Measurements from ENCODE around the gene ZNF385D. TPM values are rescaled to one million over a fixed set of nuclear protein-coding genes. Genes with fewer than 3 reads are reported as not detected.

The ZNF385D gene
- total and polyA plus RNA-seq, 2 of the 13 experiments (the other 11 are each of a cell fraction or from before 2014, with no cell fraction given) = not detected

DNA sequence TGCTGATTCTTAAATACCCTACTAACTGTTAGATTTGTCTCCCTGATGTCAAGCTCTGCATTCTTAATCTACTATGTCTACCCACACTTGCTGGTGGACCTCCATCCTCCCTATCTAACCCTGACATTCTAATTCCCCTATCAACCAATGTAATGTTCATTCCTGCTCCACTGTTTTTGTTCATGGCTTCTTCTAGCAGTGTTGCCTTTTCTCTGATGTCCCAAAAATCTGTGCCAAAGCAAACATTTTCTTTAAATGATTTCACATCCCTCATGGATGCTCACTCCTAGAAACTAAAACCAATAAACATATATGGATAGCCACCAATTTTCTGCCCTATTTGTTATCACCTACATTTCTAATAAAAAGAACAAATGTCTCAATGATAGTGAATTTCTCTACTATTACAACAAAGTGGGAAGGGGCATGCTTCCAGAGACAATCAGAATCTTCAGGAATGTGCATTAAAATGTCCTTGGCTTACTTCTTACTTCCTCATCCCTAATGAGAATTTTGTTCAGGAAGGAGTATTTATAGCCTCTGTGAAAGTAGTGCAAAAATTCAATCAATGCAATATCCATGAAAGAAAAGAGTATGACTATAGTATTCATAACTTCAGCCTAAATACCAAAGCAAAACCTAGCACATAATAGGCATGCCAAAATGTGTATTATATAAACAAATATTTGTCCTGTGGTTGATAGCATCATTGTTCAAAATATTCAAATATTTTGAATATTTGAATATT, 273.3 kb downstream of the ZNF385D start (continued):
- TF ChIP-seq, protein P1, sequence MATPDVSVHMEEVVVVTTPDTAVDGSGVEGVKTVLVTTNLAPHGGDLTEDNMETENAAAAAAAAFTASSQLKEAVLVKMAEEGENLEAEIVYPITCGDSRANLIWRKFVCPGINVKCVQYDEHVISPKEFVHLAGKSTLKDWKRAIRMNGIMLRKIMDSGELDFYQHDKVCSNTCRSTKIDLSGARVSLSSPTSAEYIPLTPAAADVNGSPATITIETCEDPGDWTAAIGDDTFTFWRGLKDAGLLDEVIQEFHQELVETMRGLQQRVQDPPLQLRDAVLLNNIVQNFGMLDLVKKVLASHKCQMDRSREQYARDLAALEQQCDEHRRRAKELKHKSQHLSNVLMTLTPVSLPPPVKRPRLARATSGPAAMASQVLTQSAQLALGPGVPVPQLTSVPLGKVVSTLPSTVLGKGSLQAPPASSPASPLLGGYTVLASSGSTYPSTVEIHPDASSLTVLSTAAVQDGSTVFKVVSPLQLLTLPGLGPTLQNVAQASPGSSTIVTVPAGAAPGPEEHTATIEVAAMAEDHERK (CRISPR knock-in tag; IDR thresholded peaks at IDR 0.05; ENCODE audit: low read depth) = no peak
- TF ChIP-seq, protein P2, sequence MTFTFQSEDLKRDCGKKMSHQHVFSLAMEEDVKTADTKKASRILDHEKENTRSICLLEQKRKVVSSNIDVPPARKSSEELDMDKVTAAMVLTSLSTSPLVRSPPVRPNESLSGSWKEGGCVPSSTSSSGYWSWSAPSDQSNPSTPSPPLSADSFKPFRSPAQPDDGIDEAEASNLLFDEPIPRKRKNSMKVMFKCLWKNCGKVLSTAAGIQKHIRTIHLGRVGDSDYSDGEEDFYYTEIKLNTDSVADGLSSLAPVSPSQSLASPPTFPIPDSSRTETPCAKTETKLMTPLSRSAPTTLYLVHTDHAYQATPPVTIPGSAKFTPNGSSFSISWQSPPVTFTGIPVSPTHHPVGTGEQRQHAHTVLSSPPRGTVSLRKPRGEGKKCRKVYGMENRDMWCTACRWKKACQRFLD (CRISPR knock-in tag; IDR thresholded peaks at IDR 0.05; ENCODE audit: borderline replicate concordance) = no peak

- no peak overlapping the region for H3K4me2 ChIP-seq (ENCODE audit: low read depth, low read length)
- H3K79me2 ChIP-seq (ENCODE audit: insufficient read depth, low read length) = no peaks in the 10 kb centered on the region
- H2AFZ ChIP-seq (ENCODE audit: low read length) = no peak overlapping the region
- DNase-seq (ENCODE audit: low spot score) = no peak
- 0% methylated on average over 1 of the region's 1 CpG for WGBS (ENCODE audit: low lambda C conversion rate)
- H3K36me3 ChIP-seq (replicated peaks in 1 of 2; ENCODE audit: control insufficient read depth in 1 of 2, insufficient read depth in 2 of 2, low read length in 2 of 2) = no peaks in the 10 kb centered on the region
- no peak overlapping the region for H3K27ac ChIP-seq (ENCODE audit: extremely low read length, insufficient read depth, low read length)
- H3K4me3 ChIP-seq (replicated peaks in 1 of 3; ENCODE audit: insufficient read depth in 1 of 3, low read depth in 2 of 3, low read length in 3 of 3) = no peak overlapping the region
- no TSS peak for BruUV-seq (replicated peaks)
- no peak overlapping the region for H3K9ac ChIP-seq (ENCODE audit: insufficient read depth, low read depth, low read length)
- intact Hi-C loops (cut with micrococcal nuclease; ENCODE audit: unreplicated experiment) (no loop called here), in situ Hi-C loops (cut with HindIII; ENCODE audit: extremely low pct_ligation_motif_present, low pct_unique_long_range_greater_than_20kb) (no loop called here)
- TF ChIP-seq ZNF660 (CRISPR knock-in tag; IDR thresholded peaks at IDR 0.05; ENCODE audit: borderline replicate concordance, low read depth) (no peak), KLF11 (CRISPR knock-in tag; IDR thresholded peaks at IDR 0.05) (no peak), ZNF782 (CRISPR knock-in tag; IDR thresholded peaks at IDR 0.05; ENCODE audit: borderline replicate concordance) (no peak), MAFK (conservative IDR thresholded peaks at IDR 0.05 in 1 of 2, IDR thresholded peaks at IDR 0.05 in 1 of 2; ENCODE audit: low read length in 2 of 2) (no peak), ZNF75D (CRISPR knock-in tag; IDR thresholded peaks at IDR 0.05; ENCODE audit: borderline replicate concordance) (no peak), ZNF605 (CRISPR knock-in tag; IDR thresholded peaks at IDR 0.05) (no peak), ZC3H13 (CRISPR knock-in tag; IDR thresholded peaks at IDR 0.05) (no peak), ZNF552 (CRISPR knock-in tag; IDR thresholded peaks at IDR 0.05; ENCODE audit: borderline replicate concordance) (no peak), MEF2D (CRISPR knock-in tag; IDR thresholded peaks at IDR 0.05) (no peak), ATAD3A (CRISPR knock-in tag; IDR thresholded peaks at IDR 0.05) (no peak), ZNF589 (CRISPR knock-in tag; conservative IDR thresholded peaks at IDR 0.05) (no peak)
- TF ChIP-seq, protein P2 (CRISPR knock-in tag; IDR thresholded peaks at IDR 0.05; ENCODE audit: borderline replicate concordance) = no peak
- no peaks in the 10 kb centered on the region for H4K20me1 ChIP-seq (ENCODE audit: insufficient read depth, low read length)
- no peaks in the 10 kb centered on the region; a peak in 1 of 5 replicates for H3K27me3 ChIP-seq (ENCODE audit: control insufficient read depth in 1 of 2, insufficient read depth in 2 of 2, low read length in 2 of 2)
- peaks cover 11% of the 10 kb centered on the region for H3K9me3 ChIP-seq (ENCODE audit: low read length)
- no peak for ATAC-seq
- CTCF ChIA-PET (ENCODE audit: low intra/inter-chr PET ratio, low total read pairs) = no interaction called here
- FAIRE-seq = no peak
- POLR2A ChIA-PET = no interaction called here
- no peaks in the 10 kb centered on the region for H3K4me1 ChIP-seq (ENCODE audit: insufficient read depth, low read length)
Measured at GRCh38 chr3:21466476-21466875, 284.5 kb downstream of the ZNF385D start.

All from HepG2 (cell line).